HL-60 (cell line): Measurements from ENCODE around the gene GRM4.

Source experiments
- DNase-seq, 2 experiments: peaks; one replicate each; pipeline ENCODE4 v3.0.0-alpha.2; 2010 to 2020; ENCODE audit warnings: low read depth in 1 of 2, low spot score in 1 of 2
- H3K27ac ChIP-seq: fragments of 250-450 bp; sonication (Bioruptor Pico); replicated peaks from 2 replicates; pipeline ENCODE4 v1.5.1; 2020; ENCODE audit warnings: mild to moderate bottlenecking, moderate library complexity
- H3K27me3 ChIP-seq: fragments of 250-450 bp; sonication (Bioruptor Pico); 2 replicates; pipeline ENCODE4 v1.5.1; 2021; ENCODE audit warnings: mild to moderate bottlenecking, moderate library complexity; ENCODE audit not compliant: insufficient read depth, poor library complexity, severe bottlenecking
- H3K4me3 ChIP-seq: replicated peaks from 2 replicates; pipeline ENCODE4 v1.5.1; 2011; ENCODE audit warnings: mild to moderate bottlenecking, control low read depth, low read length; ENCODE audit not compliant: insufficient read depth
- CTCF ChIP-seq: IDR thresholded peaks from one replicate; pipeline ENCODE4 v1.5.1; 2011; ENCODE audit warnings: low read length, control low read depth, inconsistent platforms; ENCODE audit not compliant: insufficient read depth
- GABPA ChIP-seq: IDR thresholded peaks from 2 replicates; pipeline ENCODE4 v1.6.1; 2012; ENCODE audit warnings: low read depth
- POLR2AphosphoS5 ChIP-seq: IDR thresholded peaks from 2 replicates; pipeline ENCODE4 v1.6.1; 2012; ENCODE audit warnings: low read depth
- REST ChIP-seq: IDR thresholded peaks from 2 replicates; pipeline ENCODE4 v1.6.1; 2012; ENCODE audit warnings: low read depth; ENCODE audit not compliant: insufficient replicate concordance
- SPI1 ChIP-seq: IDR thresholded peaks from 2 replicates; pipeline ENCODE4 v1.6.1; 2012; ENCODE audit warnings: low read depth, mild to moderate bottlenecking, borderline replicate concordance

GRM4 gene

GRCh38 chr6:34062156-34062555 lies 83.7 kb downstream of the GRM4 start:
- Histone ChIP-seq H3K27me3 (no peaks in the 10 kb centered on the region), H3K27ac (no peak overlapping the region), H3K4me3 (no peak overlapping the region)
- no peak for DNase-seq
- TF ChIP-seq REST (no peak), CTCF (no peak), GABPA (no peak), SPI1 (no peak), POLR2AphosphoS5 (no peak)

- H3K27me3 ChIP-seq, result no peaks in the 10 kb centered on the region
- TF ChIP-seq SPI1 (no peak), REST (no peak), CTCF (no peak), POLR2AphosphoS5 (no peak), GABPA (no peak)
These were observed 84.5 kb downstream of the GRM4 start for GRCh38 chr6:34061348-34061747.

GRCh38 chr6:34059914-34060313 lies 86.0 kb downstream of the GRM4 start:
- Histone ChIP-seq H3K4me3 (no peak overlapping the region), H3K27me3 (no peaks in the 10 kb centered on the region), H3K27ac (no peak overlapping the region)
- no peak for DNase-seq
- no peak for TF ChIP-seq POLR2AphosphoS5
- TF ChIP-seq CTCF, result no peak
- TF ChIP-seq REST, result no peak
- no peak for TF ChIP-seq GABPA
- no peak for TF ChIP-seq SPI1

More at GRCh38 chr6:34061348-34061747, 84.5 kb downstream of the GRM4 start:
- no peak overlapping the region for H3K4me3 ChIP-seq
- DNase-seq, result no peak
- H3K27ac ChIP-seq, result no peak overlapping the region
